ENCODE measurements around the gene EEF1AKMT1.
"Not testable (repeated sequence)": the region's sequence is repeated elsewhere in the genome, so short reads cannot be mapped to it uniquely, and the experiment has no call there.

EEF1AKMT1 gene

DNA sequence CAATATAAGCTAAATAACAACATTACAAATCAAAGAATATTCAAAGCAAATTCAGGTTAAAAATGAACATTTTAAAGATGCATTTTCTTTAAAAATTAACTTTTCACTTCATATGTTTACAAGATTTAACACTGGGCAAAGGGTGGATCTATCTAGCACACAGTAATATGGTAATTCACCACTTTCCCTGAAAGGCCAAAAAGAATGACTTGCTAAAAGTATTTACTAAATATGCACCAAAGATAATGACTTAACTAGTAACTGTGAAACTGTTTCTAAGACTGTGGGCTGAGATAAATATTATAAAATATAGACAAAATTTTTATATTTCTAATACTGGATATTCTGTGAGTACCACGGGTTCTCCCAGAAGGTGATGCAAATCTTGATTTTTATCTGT lies 4.5 kb upstream of the EEF1AKMT1 start:
- DNase-seq (ENCODE audit: low spot score), result no peak

DNA sequence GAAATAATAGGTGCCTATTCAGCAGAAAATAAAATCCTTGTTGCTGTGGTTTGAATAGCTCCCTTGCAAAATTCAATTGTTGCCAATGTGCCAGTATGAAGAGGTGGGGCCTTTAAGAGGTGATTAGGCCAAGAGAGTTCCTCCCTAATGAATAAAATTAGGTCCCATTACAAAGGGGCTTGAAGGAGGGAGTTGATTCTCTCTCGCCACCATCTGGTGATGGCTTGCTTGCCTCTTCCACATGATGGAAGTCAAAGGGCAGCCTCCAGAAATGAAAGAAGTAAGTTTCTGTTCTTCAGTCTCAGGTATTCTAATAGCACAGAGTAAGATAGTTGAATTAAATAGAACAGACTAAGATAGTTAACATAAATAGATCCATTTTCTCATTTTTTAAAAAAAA lies 3.0 kb upstream of the EEF1AKMT1 start:
- no peak for DNase-seq (ENCODE audit: low spot score)

DNA sequence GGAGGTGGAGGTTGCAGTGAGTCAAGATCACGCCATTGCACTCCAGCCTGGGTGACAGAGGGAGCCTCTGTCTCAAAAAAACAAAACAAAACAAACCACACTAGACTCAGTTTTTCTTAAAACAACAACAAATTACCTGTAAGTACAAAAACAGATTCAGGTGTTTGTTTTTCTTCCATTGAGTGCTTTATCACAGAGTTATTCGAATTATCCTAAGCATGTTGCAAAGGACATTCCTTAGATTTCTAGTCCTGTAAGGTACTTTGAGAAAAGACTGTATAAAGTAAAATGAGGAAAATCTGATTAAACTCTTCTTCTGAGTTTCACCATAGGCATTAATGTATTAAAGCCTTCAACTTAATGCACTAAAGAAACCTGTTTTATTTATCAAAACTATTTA lies 2.2 kb upstream of the EEF1AKMT1 start:
- DNase-seq (ENCODE audit: low spot score), result no peak

DNA sequence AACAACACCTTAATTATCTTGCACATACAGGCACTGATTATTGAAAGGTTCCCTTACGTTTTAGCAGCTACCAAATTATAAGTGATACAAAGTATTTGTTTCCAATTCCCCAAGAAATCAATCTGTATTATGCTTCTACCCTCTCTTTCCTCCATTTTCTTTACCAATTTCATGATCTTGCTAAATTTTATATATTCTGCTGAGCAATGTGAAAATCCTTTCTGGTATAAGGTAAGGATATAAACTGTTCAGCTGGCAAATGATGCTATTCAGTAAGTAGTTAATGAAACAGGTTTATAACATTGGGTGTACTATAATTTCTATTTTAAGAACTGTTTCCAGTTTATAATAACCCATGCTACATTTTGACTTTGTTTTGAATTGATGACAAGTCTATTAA lies 985 bp upstream of the EEF1AKMT1 start:
- no peak for DNase-seq (ENCODE audit: low spot score)

DNA sequence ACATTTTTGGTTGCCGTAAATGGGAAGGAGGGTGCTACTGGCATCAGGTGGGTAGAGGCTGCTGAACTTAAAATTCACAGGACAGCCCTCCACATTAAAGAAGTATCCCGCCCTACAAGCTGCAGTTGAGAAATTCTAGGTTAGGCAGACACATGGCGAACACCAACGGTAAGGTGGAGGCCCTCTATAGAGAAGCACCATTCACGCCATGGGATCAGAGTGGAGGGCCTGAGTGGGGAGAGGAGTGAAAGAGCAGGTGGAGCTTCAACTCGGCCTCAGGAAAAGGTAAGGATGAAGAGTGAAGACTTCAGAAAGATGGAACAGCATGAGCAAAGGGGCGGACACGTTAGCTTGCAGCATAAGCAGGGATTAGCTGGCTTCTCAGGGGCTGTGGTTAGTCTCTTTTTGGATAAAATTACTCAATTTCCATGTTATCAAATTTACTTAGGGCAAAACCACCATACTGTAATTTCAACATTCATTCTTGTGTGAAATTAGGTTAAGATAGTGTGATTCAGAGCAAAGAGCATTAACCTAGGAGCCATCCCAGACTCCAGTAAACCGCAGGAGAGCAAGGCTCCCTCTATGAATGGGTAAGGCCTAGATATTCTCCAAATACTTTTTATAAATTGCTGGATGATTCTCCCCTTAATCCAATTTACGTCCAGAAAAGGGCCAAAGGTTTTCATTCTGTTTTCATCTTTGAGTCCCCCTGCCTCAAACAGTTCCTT lies 1.2 kb downstream of the EEF1AKMT1 start:
- peak; percentile 8 for DNase-seq (ENCODE audit: low spot score)

- no peak for DNase-seq (ENCODE audit: low spot score)
Measured at GRCh38 chr13:20769834-20770233, 3.9 kb downstream of the EEF1AKMT1 start.

GRCh38 chr13:20769091-20769490 lies 4.7 kb downstream of the EEF1AKMT1 start:
- no peak for DNase-seq (ENCODE audit: low spot score)

- DNase-seq (ENCODE audit: low spot score), result no peak
Measured at GRCh38 chr13:20767309-20767943, 6.3 kb downstream of the EEF1AKMT1 start.

GRCh38 chr13:20760872-20761271 lies 12.9 kb downstream of the EEF1AKMT1 start:
- DNase-seq (ENCODE audit: low spot score), result no peak

DNA sequence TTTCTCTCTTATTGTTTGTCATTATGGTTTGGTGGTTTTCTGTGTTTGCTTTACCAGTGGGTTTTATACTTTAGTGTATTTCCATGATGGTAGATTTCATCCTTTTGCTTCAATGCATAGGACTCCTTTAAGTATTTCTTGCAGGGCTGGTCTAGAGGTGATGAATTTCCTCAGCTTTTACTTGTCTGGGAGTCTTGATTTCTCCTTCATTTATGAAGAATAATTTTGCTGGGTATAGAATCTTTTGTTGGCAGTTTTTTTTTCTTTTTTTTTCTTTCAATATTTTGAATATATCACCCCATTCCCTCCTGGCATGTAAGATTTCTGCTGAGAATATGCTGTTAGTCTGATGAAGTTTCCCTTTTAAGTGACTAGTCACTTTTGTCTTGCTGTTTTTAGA lies 19.8 kb downstream of the EEF1AKMT1 start:
- no peak for DNase-seq (ENCODE audit: low spot score)

- DNase-seq (ENCODE audit: low spot score), result no peak
Measured at GRCh38 chr13:20749377-20749776, 24.4 kb downstream of the EEF1AKMT1 start.

DNA sequence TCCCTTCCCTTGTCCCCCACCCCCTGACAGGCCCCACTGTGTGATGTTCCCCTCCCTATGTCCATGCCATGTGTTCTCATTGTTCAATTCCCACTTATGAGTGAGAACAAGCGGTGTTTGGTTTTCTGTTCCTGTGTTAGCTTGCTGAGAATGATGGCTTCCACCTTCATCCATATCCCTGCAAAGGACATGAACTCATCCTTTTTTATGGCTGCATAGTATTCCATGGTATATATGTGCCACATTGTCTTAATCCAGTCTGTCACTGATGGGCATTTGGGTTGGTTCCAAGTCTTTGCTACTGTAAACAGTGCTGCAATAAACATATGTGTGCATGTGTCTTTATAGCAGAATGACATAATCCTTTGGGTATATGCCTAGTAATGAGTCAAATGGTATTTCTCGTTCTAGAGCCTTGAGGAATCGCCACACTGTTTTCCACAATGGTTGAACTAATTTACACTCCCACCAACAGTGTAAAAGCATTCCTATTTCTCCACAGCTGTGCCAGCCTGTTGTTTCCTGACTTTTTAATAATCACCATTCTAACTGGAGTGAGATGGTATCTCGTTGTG lies 29.8 kb downstream of the EEF1AKMT1 start:
- DNase-seq (ENCODE audit: low spot score), result not testable (repeated sequence)

GRCh38 chr13:20740021-20740420 lies 33.7 kb downstream of the EEF1AKMT1 start:
- no peak for DNase-seq (ENCODE audit: low spot score)

- DNase-seq (ENCODE audit: low spot score), result no peak
Measured at GRCh38 chr13:20738616-20739015, 35.1 kb downstream of the EEF1AKMT1 start.

GRCh38 chr13:20729633-20730585 lies 43.9 kb downstream of the EEF1AKMT1 start:
- no peak for DNase-seq (ENCODE audit: low spot score)

DNA sequence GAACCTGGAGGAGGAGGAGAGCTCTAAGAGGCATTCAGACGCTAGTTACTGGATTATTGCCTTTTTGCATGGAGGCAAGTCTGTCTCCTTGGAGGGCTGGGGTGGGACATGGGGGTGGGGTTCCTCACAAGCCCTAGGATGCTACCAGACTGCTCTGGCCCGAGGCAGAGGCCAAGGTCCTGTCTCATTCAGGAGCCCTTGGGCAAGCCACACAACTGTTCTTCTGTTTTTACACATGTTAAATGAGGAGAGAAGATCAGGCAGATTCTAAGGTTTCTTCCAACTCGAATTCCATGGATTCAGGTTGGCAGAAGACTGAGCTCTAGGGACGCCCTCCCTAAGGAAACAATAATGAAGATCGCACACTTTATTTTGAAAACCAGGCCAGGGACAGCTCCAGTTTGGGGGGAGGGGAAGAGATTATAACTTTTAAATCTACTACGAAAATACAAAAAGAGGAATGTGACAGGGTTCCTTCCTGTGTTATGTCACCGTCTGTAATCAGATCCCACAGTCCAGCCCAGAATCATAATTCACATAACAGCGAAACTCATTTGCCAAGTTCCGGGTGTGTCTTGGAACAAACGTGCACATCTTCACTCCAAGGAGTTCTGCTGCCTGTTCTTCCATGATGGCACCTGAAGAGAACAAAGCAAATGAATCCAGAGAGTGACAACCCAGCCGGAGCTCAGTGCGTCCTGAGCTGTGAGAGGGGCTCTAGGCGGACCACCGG lies 45.0 kb downstream of the EEF1AKMT1 start:
- no peak for DNase-seq (ENCODE audit: low spot score)

GRCh38 chr13:20727856-20728255 lies 45.9 kb downstream of the EEF1AKMT1 start:
- DNase-seq (ENCODE audit: low spot score), result no peak

DNA sequence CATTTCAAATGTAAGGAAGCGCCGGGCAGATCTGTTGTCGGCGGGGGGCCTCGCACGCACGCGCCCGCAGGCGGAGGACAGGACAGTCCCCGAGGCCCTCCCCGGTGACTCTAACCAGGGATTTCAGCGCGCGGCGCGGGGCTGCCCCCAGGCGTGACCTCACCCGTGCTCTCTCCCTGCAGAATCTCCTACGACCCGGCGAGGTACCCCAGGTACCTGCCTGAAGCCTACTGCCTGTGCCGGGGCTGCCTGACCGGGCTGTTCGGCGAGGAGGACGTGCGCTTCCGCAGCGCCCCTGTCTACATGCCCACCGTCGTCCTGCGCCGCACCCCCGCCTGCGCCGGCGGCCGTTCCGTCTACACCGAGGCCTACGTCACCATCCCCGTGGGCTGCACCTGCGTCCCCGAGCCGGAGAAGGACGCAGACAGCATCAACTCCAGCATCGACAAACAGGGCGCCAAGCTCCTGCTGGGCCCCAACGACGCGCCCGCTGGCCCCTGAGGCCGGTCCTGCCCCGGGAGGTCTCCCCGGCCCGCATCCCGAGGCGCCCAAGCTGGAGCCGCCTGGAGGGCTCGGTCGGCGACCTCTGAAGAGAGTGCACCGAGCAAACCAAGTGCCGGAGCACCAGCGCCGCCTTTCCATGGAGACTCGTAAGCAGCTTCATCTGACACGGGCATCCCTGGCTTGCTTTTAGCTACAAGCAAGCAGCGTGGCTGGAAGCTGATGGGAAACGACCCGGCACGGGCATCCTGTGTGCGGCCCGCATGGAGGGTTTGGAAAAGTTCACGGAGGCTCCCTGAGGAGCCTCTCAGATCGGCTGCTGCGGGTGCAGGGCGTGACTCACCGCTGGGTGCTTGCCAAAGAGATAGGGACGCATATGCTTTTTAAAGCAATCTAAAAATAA lies 52.1 kb downstream of the EEF1AKMT1 start:
- DNase-seq (ENCODE audit: low spot score), result no peak

DNA sequence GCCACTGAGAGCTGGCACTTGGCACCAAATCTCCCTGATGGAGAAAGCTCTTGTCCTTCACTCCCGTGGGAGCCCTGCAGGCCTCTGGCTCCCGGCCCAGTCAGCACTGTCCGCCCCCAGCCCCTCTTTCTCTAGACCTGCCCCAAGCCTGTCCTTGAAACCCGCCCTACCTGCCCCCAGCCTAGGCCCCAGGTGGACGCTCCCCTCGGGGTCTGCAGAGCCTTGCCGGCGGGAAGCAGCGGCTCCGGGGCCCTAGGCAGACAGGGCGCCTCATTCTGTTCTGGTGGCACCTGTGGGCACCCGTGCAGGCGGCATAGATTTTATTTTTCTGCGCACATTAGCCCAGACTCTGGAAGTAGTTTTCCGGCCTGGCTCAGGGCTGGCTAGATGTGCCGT lies 52.7 kb downstream of the EEF1AKMT1 start:
- no peak for DNase-seq (ENCODE audit: low spot score)

- no peak for DNase-seq (ENCODE audit: low spot score)
Measured at GRCh38 chr13:20720499-20720898, 53.3 kb downstream of the EEF1AKMT1 start.
